IMR-90 (cell line): ENCODE measurements around the gene ZNF451. TPM values are rescaled to one million over a fixed set of nuclear protein-coding genes. Genes with fewer than 3 reads are reported as not detected.

Source experiments
- ATAC-seq: fragments of 200-7000 bp; cut with Tn5 transposase; 2 replicates; pipeline ENCODE4 v1.9.1; 2020; ENCODE audit warnings: low read depth, mild to moderate bottlenecking, moderate library complexity
- BruUV-seq: library from RNA; stranded (reverse); fragments of 400-500 nt; replicated peaks from 2 replicates; lab custom pipeline; 2021; lab: Mats Ljungman, UMichigan
- CTCF ChIA-PET: fragments of 300-600 bp; formaldehyde crosslinking; extraction: SDS; loops from one replicate; lab custom pipeline; 2021; ENCODE audit warnings: antibody characterized with exemption; lab: Yijun Ruan, JAX
- POLR2A ChIA-PET: fragments of 300-600 bp; sonication (Branson Sonifier 250); formaldehyde crosslinking; loops from one replicate; lab custom pipeline; 2022; ENCODE audit warnings: antibody characterized with exemption; ENCODE audit not compliant: unreplicated experiment; lab: Charles Lee
- DNase-seq: peaks from one replicate; pipeline ENCODE4 v3.0.0; 2013
- H2AFZ ChIP-seq: replicated peaks from 2 replicates; pipeline ENCODE3; 2013; ENCODE audit warnings: low read length, mild to moderate bottlenecking; ENCODE audit not compliant: poor library complexity
- H2AK5ac ChIP-seq: 2 replicates; pipeline ENCODE4 v1.6.1; 2013; ENCODE audit warnings: low read depth, low read length, inconsistent platforms
- H2AK9ac ChIP-seq: replicated peaks from 2 replicates; pipeline ENCODE3; 2013; ENCODE audit warnings: mild to moderate bottlenecking, low read depth, low read length, moderate library complexity; ENCODE audit not compliant: poor library complexity
- H2BK120ac ChIP-seq: 2 replicates; pipeline ENCODE4 v1.6.1; 2013; ENCODE audit warnings: low read depth, low read length, inconsistent platforms
- H2BK15ac ChIP-seq: 3 replicates; pipeline ENCODE4 v1.6.1; 2013; ENCODE audit warnings: low read depth, low read length, inconsistent platforms
- H2BK20ac ChIP-seq: 2 replicates; pipeline ENCODE4 v1.6.1; 2013; ENCODE audit warnings: low read depth, mild to moderate bottlenecking, inconsistent platforms, low read length, moderate library complexity
- H2BK5ac ChIP-seq: 2 replicates; pipeline ENCODE4 v1.6.1; 2013; ENCODE audit warnings: mild to moderate bottlenecking, low read depth, low read length, inconsistent platforms; ENCODE audit not compliant: poor library complexity, severe bottlenecking
- H3K14ac ChIP-seq: replicated peaks from 2 replicates; pipeline ENCODE4 v1.6.1; 2013; ENCODE audit warnings: low read depth, low read length, inconsistent platforms
- H3K18ac ChIP-seq: 2 replicates; pipeline ENCODE4 v1.6.1; 2013; ENCODE audit warnings: low read depth, low read length, control low read depth
- H3K23ac ChIP-seq: 2 replicates; pipeline ENCODE4 v1.6.1; 2013; ENCODE audit warnings: low read depth, low read length, inconsistent platforms
- H3K27ac ChIP-seq: 2 replicates; pipeline ENCODE4 v1.5.1; 2013; ENCODE audit warnings: mild to moderate bottlenecking, control low read depth, low read length; ENCODE audit not compliant: insufficient read depth
- H3K27me3 ChIP-seq: 2 replicates; pipeline ENCODE4 v1.6.1; 2013; ENCODE audit warnings: low read length; ENCODE audit not compliant: control insufficient read depth, insufficient read depth
- H3K36me3 ChIP-seq: 2 replicates; pipeline ENCODE4 v1.6.1; 2013; ENCODE audit warnings: low read length, mixed read lengths; ENCODE audit not compliant: control insufficient read depth, insufficient read depth
- H3K4ac ChIP-seq: 2 replicates; pipeline ENCODE4 v1.6.1; 2013; ENCODE audit warnings: low read depth, low read length, inconsistent platforms
- H3K4me1 ChIP-seq: 2 replicates; pipeline ENCODE4 v1.6.1; 2013; ENCODE audit warnings: low read length, mixed read lengths; ENCODE audit not compliant: control insufficient read depth, insufficient read depth
- H3K4me2 ChIP-seq: 2 replicates; pipeline ENCODE4 v1.6.1; 2013; ENCODE audit warnings: low read depth, mild to moderate bottlenecking, control low read depth, low read length, moderate library complexity
- H3K4me3 ChIP-seq: 2 replicates; pipeline ENCODE4 v1.5.1; 2013; ENCODE audit warnings: low read depth, mild to moderate bottlenecking, control low read depth, low read length, moderate library complexity; ENCODE audit not compliant: insufficient read depth
- H3K56ac ChIP-seq: 2 replicates; pipeline ENCODE4 v1.6.1; 2013; ENCODE audit warnings: low read length, inconsistent platforms; ENCODE audit not compliant: insufficient read depth; ENCODE audit errors: extremely low read depth
- H3K79me1 ChIP-seq, 2 experiments: 2 replicates each; pipeline ENCODE4 v1.6.1; 2013; ENCODE audit warnings: low read length in 2 of 2, inconsistent platforms in 1 of 2, low read depth in 1 of 2
- H3K9ac ChIP-seq: 2 replicates; pipeline ENCODE4 v1.6.1; 2013; ENCODE audit warnings: low read depth, low read length, control low read depth
- H3K9me1 ChIP-seq: 2 replicates; pipeline ENCODE4 v1.6.1; 2013; ENCODE audit warnings: low read length, inconsistent platforms; ENCODE audit not compliant: insufficient read depth
- H3K9me3 ChIP-seq: 2 replicates; pipeline ENCODE4 v1.6.1; 2013; ENCODE audit warnings: low read length; ENCODE audit not compliant: control insufficient read depth, insufficient read depth
- H4K20me1 ChIP-seq: 2 replicates; pipeline ENCODE4 v1.6.1; 2013; ENCODE audit warnings: low read length, inconsistent platforms; ENCODE audit not compliant: insufficient read depth
- H4K5ac ChIP-seq: 2 replicates; pipeline ENCODE4 v1.6.1; 2013; ENCODE audit warnings: mild to moderate bottlenecking, low read depth, low read length, control low read depth
- H4K8ac ChIP-seq, 2 experiments: 2 replicates each; pipeline ENCODE4 v1.6.1; 2013; ENCODE audit warnings: low read depth in 2 of 2, low read length in 2 of 2, control low read depth in 1 of 2, inconsistent platforms in 1 of 2
- H4K91ac ChIP-seq: 2 replicates; pipeline ENCODE4 v1.6.1; 2013; ENCODE audit warnings: low read depth, low read length, inconsistent platforms; ENCODE audit not compliant: insufficient read depth
- MAZ ChIP-seq: IDR thresholded peaks from 2 replicates; pipeline ENCODE4 v1.6.1; 2012; ENCODE audit warnings: low read depth, mild to moderate bottlenecking, low read length, improper control_type of control experiment, moderate library complexity, borderline replicate concordance
- SMC3 ChIP-seq: fragments of 150-350 bp; IDR thresholded peaks from 2 replicates; pipeline ENCODE4 v1.6.1; 2016; ENCODE audit warnings: low read depth, mild to moderate bottlenecking, antibody characterized with exemption, low read length, moderate library complexity
- WGBS, 2 experiments: methylation state at CpG; one replicate each; pipeline versions ENCODE4 v1.1.5 to v1.1.7; 2013; ENCODE audit warnings: missing lambda C conversion rate in 2 of 2; ENCODE audit not compliant: insufficient read length in 1 of 2; ENCODE audit errors: extremely low coverage in 2 of 2; 5-methylcytosine and 5-hydroxymethylcytosine counted together
- dilution Hi-C: fragments of 300-500 bp; cut with HindIII; formaldehyde crosslinking; loops from one replicate; pipeline ENCODE4 v1.14.3; 2018; ENCODE audit warnings: low sequenced_read_pairs; ENCODE audit not compliant: unreplicated experiment
- in situ Hi-C: fragments of 300-500 bp; cut with MboI; formaldehyde crosslinking; loops from 3 replicates; pipeline ENCODE4 v1.14.3; 2019; ENCODE audit warnings: low sequenced_read_pairs, inconsistent platforms, mixed read lengths
- intact Hi-C: fragments of 100-400 bp; cut with micrococcal nuclease; formaldehyde crosslinking; loops from 2 replicates; pipeline ENCODE4 v1.10.0; 2022
- polyA plus RNA-seq, 3 experiments: library from polyadenylated mRNA; depleted of rRNA; stranded (reverse); fragments of >200 nt; gene quantifications; 2 replicates each; pipeline ENCODE4 v1.2.3, GENCODE V29; 2012; ENCODE audit warnings: low replicate concordance in 1 of 3
- total RNA-seq: library from RNA; depleted of rRNA; stranded (reverse); fragments of >200 nt; gene quantifications from 2 replicates; pipeline ENCODE4 v1.2.3, GENCODE V29; 2012

ZNF451 gene
- total and polyA plus RNA-seq, 2 of the 4 experiments (the other 2 are of a cell fraction): 10.0 to 48.6 TPM

DNA sequence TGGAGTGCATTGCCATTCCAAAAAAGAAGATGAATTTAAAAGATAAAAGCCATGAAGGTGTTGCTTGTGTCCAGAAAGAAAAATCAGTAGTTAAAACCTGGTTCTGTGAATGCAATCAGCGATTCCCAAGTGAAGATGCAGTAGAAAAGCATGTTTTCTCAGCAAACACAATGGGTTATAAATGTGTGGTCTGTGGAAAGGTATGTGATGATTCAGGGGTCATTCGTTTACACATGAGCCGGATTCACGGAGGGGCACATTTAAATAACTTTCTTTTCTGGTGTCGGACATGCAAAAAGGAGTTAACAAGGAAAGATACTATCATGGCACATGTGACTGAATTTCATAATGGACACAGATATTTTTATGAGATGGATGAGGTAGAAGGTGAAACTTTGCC lies 57.4 kb downstream of the ZNF451 start:
- TF ChIP-seq SMC3 (no peak), MAZ (no peak)
- no peak overlapping the region for H2BK15ac ChIP-seq
- no peak overlapping the region for H3K4me2 ChIP-seq
- ChIA-PET CTCF (no interaction called here), POLR2A (no interaction called here)
- DNase-seq (no peak), ATAC-seq (no peak)
- H2BK5ac ChIP-seq: no peak overlapping the region
- H3K9me1 ChIP-seq: no peaks in the 10 kb centered on the region
- no peak overlapping the region for H3K56ac ChIP-seq
- H3K36me3 ChIP-seq: peaks cover 10% of the 10 kb centered on the region
- no peak overlapping the region for H3K14ac ChIP-seq
- BruUV-seq: no TSS peak
- H3K27me3 ChIP-seq: no peaks in the 10 kb centered on the region
- no peak overlapping the region for H2BK20ac ChIP-seq
- intact Hi-C loops: loop anchor here (5.0 kb wide), 1 partner anchor 35 kb away; no protein-coding TSS in a partner anchor
- dilution Hi-C loops: no loop called here
- H3K9ac ChIP-seq: no peak overlapping the region
- H4K20me1 ChIP-seq: no peaks in the 10 kb centered on the region
- no peaks in the 10 kb centered on the region for H3K4me1 ChIP-seq
- no peak overlapping the region for H2BK120ac ChIP-seq
- H3K18ac ChIP-seq: no peak overlapping the region
- 100% methylated on average over 1 of the region's 5 CpGs; no CpG with 5 or more reads in 1 of the 2 experiments for WGBS, 2 experiments
- H3K4me3 ChIP-seq: no peak overlapping the region
- H2AFZ ChIP-seq: no peak overlapping the region
- H4K5ac ChIP-seq: no peak overlapping the region
- in situ Hi-C loops: no loop called here
- H3K27ac ChIP-seq: no peak overlapping the region
- H4K91ac ChIP-seq: no peak overlapping the region
- H3K4ac ChIP-seq: no peak overlapping the region
- no peak overlapping the region for H3K23ac ChIP-seq
- H4K8ac ChIP-seq: no peak overlapping the region
- H2AK5ac ChIP-seq: no peak overlapping the region
- peaks cover 4 to 11% of the 10 kb centered on the region in 2 experiments for H3K79me1 ChIP-seq
- no peaks in the 10 kb centered on the region for H3K9me3 ChIP-seq
- H2AK9ac ChIP-seq: no peak overlapping the region
